Measurements from ENCODE around the gene PTTG1IP.

DNA sequence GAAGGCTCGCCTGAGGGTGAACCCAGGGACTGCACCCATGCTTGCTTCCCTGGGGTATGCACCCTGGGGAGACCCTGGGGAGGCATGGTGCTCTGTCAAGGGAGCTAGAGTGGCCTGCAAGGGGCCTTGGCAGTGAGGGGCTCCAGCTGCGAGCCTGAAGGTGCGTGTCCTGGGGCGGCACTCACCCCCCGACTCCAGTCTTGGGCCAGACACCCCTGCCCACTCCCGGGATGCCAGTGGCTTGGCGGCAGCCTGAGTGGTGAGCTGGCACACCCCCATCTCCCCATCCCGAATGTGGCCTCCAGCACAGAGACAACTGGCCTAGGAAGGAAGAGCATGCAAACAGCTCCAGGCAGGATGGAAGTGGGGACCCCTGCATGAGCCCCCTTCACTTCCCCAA is 58.3 kb downstream of the PTTG1IP start:
- TF ChIP-seq, protein P1, sequence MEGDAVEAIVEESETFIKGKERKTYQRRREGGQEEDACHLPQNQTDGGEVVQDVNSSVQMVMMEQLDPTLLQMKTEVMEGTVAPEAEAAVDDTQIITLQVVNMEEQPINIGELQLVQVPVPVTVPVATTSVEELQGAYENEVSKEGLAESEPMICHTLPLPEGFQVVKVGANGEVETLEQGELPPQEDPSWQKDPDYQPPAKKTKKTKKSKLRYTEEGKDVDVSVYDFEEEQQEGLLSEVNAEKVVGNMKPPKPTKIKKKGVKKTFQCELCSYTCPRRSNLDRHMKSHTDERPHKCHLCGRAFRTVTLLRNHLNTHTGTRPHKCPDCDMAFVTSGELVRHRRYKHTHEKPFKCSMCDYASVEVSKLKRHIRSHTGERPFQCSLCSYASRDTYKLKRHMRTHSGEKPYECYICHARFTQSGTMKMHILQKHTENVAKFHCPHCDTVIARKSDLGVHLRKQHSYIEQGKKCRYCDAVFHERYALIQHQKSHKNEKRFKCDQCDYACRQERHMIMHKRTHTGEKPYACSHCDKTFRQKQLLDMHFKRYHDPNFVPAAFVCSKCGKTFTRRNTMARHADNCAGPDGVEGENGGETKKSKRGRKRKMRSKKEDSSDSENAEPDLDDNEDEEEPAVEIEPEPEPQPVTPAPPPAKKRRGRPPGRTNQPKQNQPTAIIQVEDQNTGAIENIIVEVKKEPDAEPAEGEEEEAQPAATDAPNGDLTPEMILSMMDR (IDR thresholded peaks at IDR 0.05), result no peak
- no peak for TF ChIP-seq POLR2A (IDR thresholded peaks at IDR 0.05)
- TF ChIP-seq EP300 (IDR thresholded peaks at IDR 0.05), result no peak

Measured in tibial nerve (tissue), 4 donors.